Measurements from ENCODE around the gene PALM3.

DNA sequence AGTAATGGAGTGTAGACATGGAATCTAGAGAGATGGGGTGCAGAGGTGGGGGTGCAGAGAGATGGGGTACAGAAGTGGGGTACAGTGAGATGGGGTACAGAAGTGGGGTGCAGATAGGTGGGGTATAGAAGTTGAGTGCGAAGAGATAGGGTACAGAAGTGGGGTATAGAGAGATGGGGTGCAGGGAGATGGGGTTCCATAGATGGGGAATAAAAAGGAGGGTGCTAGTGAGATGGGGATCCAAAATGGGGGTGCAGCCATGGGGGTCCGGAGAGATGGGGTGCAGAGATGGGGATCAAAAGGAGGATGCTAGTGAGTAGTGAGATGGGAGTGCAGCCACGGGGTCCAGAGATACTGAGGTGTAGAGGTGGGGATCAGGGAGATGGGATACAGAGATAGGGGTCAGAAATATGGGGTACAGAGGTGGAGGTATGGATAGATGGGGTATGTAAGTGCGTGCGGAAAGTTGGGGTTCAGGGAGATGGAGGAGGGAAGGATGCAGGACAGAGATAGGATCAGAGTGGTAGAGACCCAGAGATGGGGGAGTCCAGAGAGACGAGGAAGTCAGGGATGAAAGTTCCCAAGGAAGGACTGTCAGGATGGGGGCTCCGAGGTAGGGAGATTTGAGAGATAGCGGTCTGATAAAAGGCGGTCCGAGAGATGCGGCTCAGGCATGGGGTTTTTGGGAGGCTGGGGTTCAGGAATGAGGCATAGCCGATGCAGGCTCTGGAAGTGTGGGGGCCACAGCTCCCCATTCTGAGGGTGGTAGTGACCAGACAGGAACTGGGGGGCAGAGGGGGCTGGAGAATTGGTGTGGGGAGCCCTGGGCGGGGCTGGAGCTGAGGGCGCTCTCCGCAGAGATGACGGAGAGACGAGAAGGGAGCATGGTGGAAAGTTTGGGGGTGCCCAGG, 3.4 kb downstream of the PALM3 start:
- TF ChIP-seq, protein P1, sequence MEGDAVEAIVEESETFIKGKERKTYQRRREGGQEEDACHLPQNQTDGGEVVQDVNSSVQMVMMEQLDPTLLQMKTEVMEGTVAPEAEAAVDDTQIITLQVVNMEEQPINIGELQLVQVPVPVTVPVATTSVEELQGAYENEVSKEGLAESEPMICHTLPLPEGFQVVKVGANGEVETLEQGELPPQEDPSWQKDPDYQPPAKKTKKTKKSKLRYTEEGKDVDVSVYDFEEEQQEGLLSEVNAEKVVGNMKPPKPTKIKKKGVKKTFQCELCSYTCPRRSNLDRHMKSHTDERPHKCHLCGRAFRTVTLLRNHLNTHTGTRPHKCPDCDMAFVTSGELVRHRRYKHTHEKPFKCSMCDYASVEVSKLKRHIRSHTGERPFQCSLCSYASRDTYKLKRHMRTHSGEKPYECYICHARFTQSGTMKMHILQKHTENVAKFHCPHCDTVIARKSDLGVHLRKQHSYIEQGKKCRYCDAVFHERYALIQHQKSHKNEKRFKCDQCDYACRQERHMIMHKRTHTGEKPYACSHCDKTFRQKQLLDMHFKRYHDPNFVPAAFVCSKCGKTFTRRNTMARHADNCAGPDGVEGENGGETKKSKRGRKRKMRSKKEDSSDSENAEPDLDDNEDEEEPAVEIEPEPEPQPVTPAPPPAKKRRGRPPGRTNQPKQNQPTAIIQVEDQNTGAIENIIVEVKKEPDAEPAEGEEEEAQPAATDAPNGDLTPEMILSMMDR (IDR thresholded peaks at IDR 0.05) = no peak
- no peak for TF ChIP-seq POLR2A (IDR thresholded peaks at IDR 0.05)

All from tibial nerve (tissue), 3 donors.